ENCODE measurements around the gene BLOC1S4.

Gene BLOC1S4

GRCh38 chr4:6692379-6692778 lies 23.6 kb upstream of the BLOC1S4 start:
- no peak for DNase-seq (ENCODE audit: low read depth)

- DNase-seq (ENCODE audit: low read depth) = no peak
Measured at GRCh38 chr4:6692806-6693205, 23.2 kb upstream of the BLOC1S4 start.

- no peak for DNase-seq (ENCODE audit: low read depth)
Measured at GRCh38 chr4:6693231-6694176, 22.5 kb upstream of the BLOC1S4 start, which contains the start of gene S100P. Gene S100P, plus strand, starts transcription at chr4:6693878. Its CDS starts 55 bp downstream, at chr4:6693933.

- DNase-seq (ENCODE audit: low read depth) = no peak
Measured at GRCh38 chr4:6694177-6694901, 21.6 kb upstream of the BLOC1S4 start.

GRCh38 chr4:6695660-6696610 lies 20.0 kb upstream of the BLOC1S4 start:
- DNase-seq (ENCODE audit: low read depth) = no peak

- no peak for DNase-seq (ENCODE audit: low read depth)
Measured at GRCh38 chr4:6696611-6697010, 19.4 kb upstream of the BLOC1S4 start.

- DNase-seq (ENCODE audit: low read depth) = no peak
Measured at GRCh38 chr4:6697131-6697530, 18.8 kb upstream of the BLOC1S4 start.

- no peak for DNase-seq (ENCODE audit: low read depth)
Measured at GRCh38 chr4:6699388-6699787, 16.6 kb upstream of the BLOC1S4 start.

GRCh38 chr4:6699903-6700302 lies 16.1 kb upstream of the BLOC1S4 start:
- DNase-seq (ENCODE audit: low read depth) = no peak

- DNase-seq (ENCODE audit: low read depth) = no peak
Measured at GRCh38 chr4:6701371-6701770, 14.6 kb upstream of the BLOC1S4 start.

GRCh38 chr4:6702761-6703160 lies 13.2 kb upstream of the BLOC1S4 start:
- DNase-seq (ENCODE audit: low read depth) = no peak

- DNase-seq (ENCODE audit: low read depth) = no peak
Measured at GRCh38 chr4:6703786-6704185, 12.2 kb upstream of the BLOC1S4 start.

GRCh38 chr4:6705646-6706045 lies 10.3 kb upstream of the BLOC1S4 start:
- no peak for DNase-seq (ENCODE audit: low read depth)

GRCh38 chr4:6706173-6706572 lies 9.8 kb upstream of the BLOC1S4 start:
- no peak for DNase-seq (ENCODE audit: low read depth)

GRCh38 chr4:6709230-6710114 lies 6.5 kb upstream of the BLOC1S4 start, which contains the start of gene MRFAP1L1:
Gene MRFAP1L1, minus strand, starts transcription at chr4:6709865. Its CDS starts 236 bp downstream, at chr4:6709629.
- peak; percentile 94 for DNase-seq (ENCODE audit: low read depth)

GRCh38 chr4:6710282-6710681 lies 5.7 kb upstream of the BLOC1S4 start:
- DNase-seq (ENCODE audit: low read depth) = no peak

GRCh38 chr4:6710996-6711395 lies 5.0 kb upstream of the BLOC1S4 start:
- DNase-seq (ENCODE audit: low read depth) = no peak

GRCh38 chr4:6714954-6715353 lies 1.0 kb upstream of the BLOC1S4 start:
- DNase-seq (ENCODE audit: low read depth) = no peak

GRCh38 chr4:6715704-6716017 lies 313 bp upstream of the BLOC1S4 start:
- no peak for DNase-seq (ENCODE audit: low read depth)

GRCh38 chr4:6716958-6717655 lies 1.1 kb downstream of the BLOC1S4 start:
- no peak for DNase-seq (ENCODE audit: low read depth)

Measured in stimulated activated CD4-positive, alpha-beta T cell treated with anti-CD3 and anti-CD28 coated beads, Interleukin-2, amount 100 ng/mL, for 4 hours (primary cell).